WERI-Rb-1 (cell line): ENCODE results near the gene PRKCSH.
A peak's percentile ranks its signal among the peaks of the same experiment; 100 is the strongest.
"Not testable (repeated sequence)": the region's sequence is repeated elsewhere in the genome, so short reads cannot be mapped to it uniquely, and the experiment has no call there.

ENCODE experiments used
- DNase-seq: peaks from one replicate; pipeline ENCODE4 v3.0.0-alpha.2; 2020
- H3K27ac ChIP-seq: fragments of 250-450 bp; sonication (Bioruptor Pico); 2 replicates; pipeline ENCODE4 v1.5.1; 2020; ENCODE audit warnings: mild to moderate bottlenecking, moderate library complexity
- H3K27me3 ChIP-seq: fragments of 250-450 bp; sonication (Bioruptor Pico); 2 replicates; pipeline ENCODE4 v1.5.1; 2021; ENCODE audit warnings: mild to moderate bottlenecking, low read depth, moderate library complexity; ENCODE audit not compliant: insufficient read depth, severe bottlenecking
- H3K36me3 ChIP-seq: fragments of 250-450 bp; sonication (Bioruptor Pico); 2 replicates; pipeline ENCODE4 v1.5.1; 2020; ENCODE audit warnings: mild to moderate bottlenecking, moderate library complexity
- H3K4me3 ChIP-seq: 2 replicates; pipeline ENCODE4 v1.5.1; 2011; ENCODE audit warnings: low read depth, mild to moderate bottlenecking, control low read depth, low read length
- H3K9me3 ChIP-seq: fragments of 250-450 bp; sonication (Bioruptor Pico); 2 replicates; pipeline ENCODE4 v1.5.1; 2021; ENCODE audit warnings: mild to moderate bottlenecking, moderate library complexity; ENCODE audit not compliant: severe bottlenecking
- CTCF ChIP-seq: IDR thresholded peaks from 2 replicates; pipeline ENCODE4 v1.5.1; 2011; ENCODE audit warnings: low read depth, mild to moderate bottlenecking, control low read depth, inconsistent platforms, low read length

Gene PRKCSH

GRCh38 chr19:11399667-11400066 is 35.8 kb upstream of the PRKCSH start:
- H3K4me3 ChIP-seq = no peak overlapping the region
- H3K27me3 ChIP-seq = no peaks in the 10 kb centered on the region
- H3K9me3 ChIP-seq = no peaks in the 10 kb centered on the region
- no peak for DNase-seq
- no peaks in the 10 kb centered on the region for H3K36me3 ChIP-seq
- H3K27ac ChIP-seq = no peak overlapping the region
- TF ChIP-seq CTCF = no peak

GRCh38 chr19:11400798-11401197 is 34.6 kb upstream of the PRKCSH start:
- Histone ChIP-seq H3K4me3 (no peak overlapping the region), H3K27ac (no peak overlapping the region), H3K9me3 (no peaks in the 10 kb centered on the region), H3K36me3 (no peaks in the 10 kb centered on the region), H3K27me3 (no peaks in the 10 kb centered on the region)
- DNase-seq = no peak
- TF ChIP-seq CTCF = no peak

GRCh38 chr19:11401808-11402543 is 33.5 kb upstream of the PRKCSH start:
- no peaks in the 10 kb centered on the region for H3K27me3 ChIP-seq
- no peak for TF ChIP-seq CTCF
- no peak overlapping the region for H3K27ac ChIP-seq
- H3K4me3 ChIP-seq = no peak overlapping the region
- no peak for DNase-seq
- no peaks in the 10 kb centered on the region for H3K36me3 ChIP-seq
- H3K9me3 ChIP-seq = no peaks in the 10 kb centered on the region

- Histone ChIP-seq H3K36me3 (no peaks in the 10 kb centered on the region), H3K27ac (no peak overlapping the region), H3K9me3 (no peaks in the 10 kb centered on the region), H3K27me3 (peaks cover 12% of the 10 kb centered on the region), H3K4me3 (no peak overlapping the region)
- TF ChIP-seq CTCF = no peak
- peak; percentile 63 for DNase-seq
These were observed 30.7 kb upstream of the PRKCSH start for GRCh38 chr19:11404588-11405222.

- H3K4me3 ChIP-seq = no peak overlapping the region
- DNase-seq = no peak
These were observed 29.4 kb upstream of the PRKCSH start for GRCh38 chr19:11405846-11406643.

GRCh38 chr19:11406703-11407236 is 28.7 kb upstream of the PRKCSH start:
- not testable (repeated sequence) for H3K36me3 ChIP-seq, DNase-seq, H3K4me3 ChIP-seq, H3K9me3 ChIP-seq, H3K27ac ChIP-seq
- peaks cover 28% of the 10 kb centered on the region for H3K27me3 ChIP-seq

More at GRCh38 chr19:11405846-11406643, 29.4 kb upstream of the PRKCSH start:
- no peak overlapping the region for H3K27ac ChIP-seq
- no peaks in the 10 kb centered on the region for H3K9me3 ChIP-seq
- H3K27me3 ChIP-seq = peaks cover 21% of the 10 kb centered on the region
- H3K36me3 ChIP-seq = no peaks in the 10 kb centered on the region
- TF ChIP-seq CTCF = no peak
